LNCaP clone FGC (cell line): ENCODE results near the gene H2AZ2.

Source experiments
- DNase-seq: peaks from one replicate; pipeline ENCODE4 v3.0.0-alpha.2; 2011; ENCODE audit warnings: low read depth
- H3K4me3 ChIP-seq: 2 replicates; pipeline ENCODE4 v1.5.1; 2011; ENCODE audit warnings: mild to moderate bottlenecking, low read depth, low read length, control low read depth
- TF ChIP-seq, protein P1 (sequence below): IDR thresholded peaks from 2 replicates; pipeline ENCODE4 v1.5.1; 2012; ENCODE audit warnings: mild to moderate bottlenecking; ENCODE audit not compliant: control insufficient read depth, insufficient read depth; ENCODE audit errors: extremely low read depth

The H2AZ2 gene

GRCh38 chr7:44824894-44825526 lies 22.9 kb downstream of the H2AZ2 start:
- TF ChIP-seq, protein P1, sequence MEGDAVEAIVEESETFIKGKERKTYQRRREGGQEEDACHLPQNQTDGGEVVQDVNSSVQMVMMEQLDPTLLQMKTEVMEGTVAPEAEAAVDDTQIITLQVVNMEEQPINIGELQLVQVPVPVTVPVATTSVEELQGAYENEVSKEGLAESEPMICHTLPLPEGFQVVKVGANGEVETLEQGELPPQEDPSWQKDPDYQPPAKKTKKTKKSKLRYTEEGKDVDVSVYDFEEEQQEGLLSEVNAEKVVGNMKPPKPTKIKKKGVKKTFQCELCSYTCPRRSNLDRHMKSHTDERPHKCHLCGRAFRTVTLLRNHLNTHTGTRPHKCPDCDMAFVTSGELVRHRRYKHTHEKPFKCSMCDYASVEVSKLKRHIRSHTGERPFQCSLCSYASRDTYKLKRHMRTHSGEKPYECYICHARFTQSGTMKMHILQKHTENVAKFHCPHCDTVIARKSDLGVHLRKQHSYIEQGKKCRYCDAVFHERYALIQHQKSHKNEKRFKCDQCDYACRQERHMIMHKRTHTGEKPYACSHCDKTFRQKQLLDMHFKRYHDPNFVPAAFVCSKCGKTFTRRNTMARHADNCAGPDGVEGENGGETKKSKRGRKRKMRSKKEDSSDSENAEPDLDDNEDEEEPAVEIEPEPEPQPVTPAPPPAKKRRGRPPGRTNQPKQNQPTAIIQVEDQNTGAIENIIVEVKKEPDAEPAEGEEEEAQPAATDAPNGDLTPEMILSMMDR = no peak
- H3K4me3 ChIP-seq = no peak overlapping the region
- no peak for DNase-seq

DNA sequence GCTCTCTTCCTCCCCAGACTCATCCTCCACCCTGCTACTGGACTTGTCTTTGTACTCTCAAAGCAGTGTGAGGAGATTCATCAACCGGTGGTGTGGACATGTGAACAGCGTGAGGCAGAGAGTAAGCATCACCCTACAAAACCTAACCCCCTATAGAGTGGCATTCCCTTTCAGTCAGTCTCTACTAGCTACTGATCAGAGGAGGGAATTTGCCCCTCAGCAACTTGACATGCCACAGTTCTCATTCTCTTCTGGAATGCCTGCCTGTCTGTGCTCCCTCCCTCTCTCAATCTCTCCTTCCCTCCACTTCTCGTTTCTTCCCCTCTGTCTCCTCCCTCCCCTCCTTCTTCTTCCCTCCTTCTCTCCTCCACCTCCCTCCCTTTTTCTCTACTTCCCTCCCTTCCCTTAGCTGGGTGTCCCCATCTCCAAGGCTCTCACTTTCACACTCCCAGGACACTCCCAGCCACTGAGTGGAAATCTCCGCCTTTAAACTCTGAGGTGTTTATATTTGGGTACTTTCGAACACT lies 24.6 kb downstream of the H2AZ2 start:
- TF ChIP-seq, protein P1 = no peak
- H3K4me3 ChIP-seq = no peak overlapping the region
- no peak for DNase-seq

- TF ChIP-seq, protein P1 = no peak
- no peak for DNase-seq
- no peak overlapping the region for H3K4me3 ChIP-seq
Measured at GRCh38 chr7:44819292-44819691, 28.6 kb downstream of the H2AZ2 start.

GRCh38 chr7:44814919-44815318 lies 33.0 kb downstream of the H2AZ2 start:
- no peak overlapping the region for H3K4me3 ChIP-seq
- DNase-seq = no peak
- TF ChIP-seq, protein P1 = no peak

- no peak for DNase-seq
- TF ChIP-seq, protein P1 = no peak
- no peak overlapping the region for H3K4me3 ChIP-seq
Measured at GRCh38 chr7:44811571-44811970, 36.3 kb downstream of the H2AZ2 start.

DNA sequence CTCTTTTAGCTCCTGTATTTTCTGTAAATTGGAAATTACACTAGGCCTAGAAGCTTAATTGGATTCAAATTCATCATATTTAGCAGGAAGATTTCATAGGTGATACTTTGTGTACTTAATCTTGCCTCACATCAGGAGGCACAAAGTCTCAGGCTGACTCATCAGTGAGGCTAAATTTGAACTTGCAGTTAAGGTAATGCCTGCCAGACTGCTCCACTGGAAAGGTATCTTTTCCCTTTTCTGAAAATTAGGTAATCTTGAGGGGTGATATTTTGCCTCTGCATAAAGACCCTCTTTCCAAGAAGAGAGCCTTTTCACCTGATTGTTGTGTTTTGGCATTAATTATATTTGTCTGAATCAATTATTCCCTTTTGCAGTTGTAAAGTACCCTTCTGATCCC lies 36.8 kb downstream of the H2AZ2 start:
- no peak overlapping the region for H3K4me3 ChIP-seq
- DNase-seq = no peak
- TF ChIP-seq, protein P1 = no peak

DNA sequence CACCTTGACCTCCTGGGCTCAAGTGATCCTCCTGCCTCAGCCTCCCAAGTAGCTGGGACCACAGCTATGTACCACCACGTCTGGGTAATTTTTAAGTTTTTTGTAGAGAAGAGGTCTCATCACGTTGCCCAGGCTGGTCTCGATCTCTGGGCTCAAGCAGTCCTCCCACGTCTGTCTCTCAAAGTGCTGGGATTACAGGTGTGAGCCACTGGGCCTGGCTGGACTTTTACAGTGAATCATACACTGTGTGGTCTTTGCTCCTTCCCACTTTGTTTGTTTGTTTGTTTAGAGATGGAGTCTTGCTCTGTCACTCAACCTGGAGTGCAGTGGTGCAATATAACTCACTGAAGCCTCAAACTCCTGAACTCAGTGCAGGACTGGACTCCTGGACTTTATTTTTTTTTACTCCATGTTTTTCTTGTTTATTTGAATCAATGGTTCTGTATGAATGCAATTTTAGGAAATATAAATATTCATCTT lies 38.9 kb downstream of the H2AZ2 start:
- TF ChIP-seq, protein P1 = no peak
- no peak overlapping the region for H3K4me3 ChIP-seq
- no peak for DNase-seq
